Heart left ventricle (tissue), 16 donors: ENCODE results near the gene CMIP. TPM values are rescaled to one million over a fixed set of nuclear protein-coding genes. Genes with fewer than 3 reads are reported as not detected.

ENCODE experiments used
- ATAC-seq, 4 donors: fragments of 200-7000 bp; cut with Tn5 transposase; one replicate each; pipeline ENCODE4 v1.9.1; 2020 to 2022; ENCODE audit warnings: moderate library complexity in 4 of 4, mild to moderate bottlenecking in 3 of 4, moderate number of reproducible peaks in 1 of 4
- DNase-seq, 5 donors: peaks; one replicate each; pipeline ENCODE4 v3.0.0-alpha.2; 2020
- H3K27ac ChIP-seq, 12 donors: fragments of 200-600 bp; sonication (generic) in 4 of 12; one replicate each; pipeline versions ENCODE4 v1.5.0 to v1.8.0; 2016 to 2022; ENCODE audit warnings: mild to moderate bottlenecking in 2 of 12
- H3K27me3 ChIP-seq, 9 donors: fragments of 200-600 bp; sonication (generic) in 2 of 9; one replicate each; pipeline versions ENCODE4 v1.5.1 to v1.8.0; 2016 to 2022; ENCODE audit warnings: mild to moderate bottlenecking in 3 of 9
- H3K36me3 ChIP-seq, 9 donors: fragments of 200-600 bp; sonication (generic) in 2 of 9; one replicate each; pipeline versions ENCODE4 v1.5.0 to v1.8.0; 2018 to 2022; ENCODE audit warnings: mild to moderate bottlenecking in 2 of 9
- H3K4me1 ChIP-seq, 12 donors: fragments of 200-600 bp; sonication (generic) in 4 of 12; one replicate each; pipeline versions ENCODE4 v1.5.0 to v1.8.0; 2016 to 2022; ENCODE audit warnings: mild to moderate bottlenecking in 3 of 12
- H3K4me3 ChIP-seq, 12 donors: fragments of 200-600 bp; sonication (generic) in 4 of 12; one replicate each; pipeline versions ENCODE4 v1.5.0 to v1.8.0; 2017 to 2022; ENCODE audit warnings: mild to moderate bottlenecking in 9 of 12, moderate library complexity in 4 of 12
- H3K9me3 ChIP-seq, 12 donors: fragments of 200-600 bp; sonication (generic) in 4 of 12; one replicate each; pipeline versions ENCODE4 v1.5.0 to v1.8.0; 2016 to 2022; ENCODE audit warnings: mild to moderate bottlenecking in 1 of 12
- CTCF ChIP-seq, 12 donors: fragments of 200-600 bp; sonication (generic) in 4 of 12; IDR thresholded peaks; one replicate each; pipeline versions ENCODE4 v1.5.0 to v1.8.0; 2018 to 2022; ENCODE audit warnings: antibody characterized with exemption in 12 of 12, mild to moderate bottlenecking in 5 of 12
- POLR2A ChIP-seq, 2 donors: fragments of 450-650 bp; IDR thresholded peaks; one replicate each; pipeline ENCODE4 v1.6.1; 2017; ENCODE audit warnings: antibody characterized with exemption in 2 of 2, mild to moderate bottlenecking in 2 of 2, moderate library complexity in 2 of 2
- WGBS, 4 donors: extraction: QIAGEN DNeasy Blood & Tissue Kit in 2 of 4; methylation state at CpG; one replicate each; pipeline versions ENCODE4 v1.1.5 to v1.1.7; 2013 to 2018; 5-methylcytosine and 5-hydroxymethylcytosine counted together
- intact Hi-C, 10 donors: fragments of 100-400 bp; cut with DNase I; formaldehyde crosslinking; loops; one replicate each; pipeline versions ENCODE4 v1.11.1 to v1.14.2; 2022
- polyA plus RNA-seq, 2 donors: library from polyadenylated mRNA; stranded (reverse); fragments of 200-250 nt; gene quantifications; one replicate each; pipeline ENCODE4 v1.2.3, GENCODE V29; 2013
- total RNA-seq, 9 donors: library from RNA; depleted of rRNA in 2 of 9; stranded (reverse); fragments of >200 nt in 2 of 9; fragmentation: NEBNext Ultra II Directional in 3 of 9; extraction: Animal tissue kit (Norgen Biotek cat#: 25700) in 3 of 9; gene quantifications; one replicate each; pipeline versions ENCODE4 v1.1.0 to v1.2.4, GENCODE V29; 2016 to 2023
- donor health status: ischemic (EF 13 %, LVEDD 7.1; RV severe dilation, severe dysfunction).
- donor health status: healthy with polysubstance abuse.
- donor health status: DM: no; HTN: yes; CAD: no.
- donor health status: DM: no; HTN: no; CAD: no.
- donor health status: ischemic (EF 25% LVEDD 6.9; RV normal size, moderate dysfunction).
- donor health status: ischemic (EF 25% LVEDD 5.7; RV mildly dilated, moderate dysfunction).
- donor health status: healthy.
- donor health status: DM: yes; HTN: yes; CAD: no.
- donor health status: ischemic (EF 35%, LVEDD 5.7; RV mildly dilated, moderate dysfunction).
- donor health status: nonischemic (EF 11% LVEDD 7.7; RV severe dilation, severe dysfunction).
- donor health status: DM: yes; HTN: yes; CAD: no.
- donor health status: PGD.
- donor health status: ischemic (EF 29% LVEDD 5.4; RV normal size, mild dysfunction).
- donor health status: nonischemic (EF 23%, LVEDD 6.1; RV moderate dilation, normal function).

Gene CMIP
- total and polyA plus RNA-seq, 11 donors: 4.1 to 48.8 (median 10.6) TPM

GRCh38 chr16:81495321-81496234, 51.0 kb downstream of the CMIP start:
- Histone ChIP-seq H3K9me3 (no peaks in the 10 kb centered on the region), H3K27ac (peak overlapping the region in 11 of 12 donors; percentile 18 to 81 (median 74)), H3K36me3 (no peaks in the 10 kb centered on the region), H3K4me3 (no peak overlapping the region), H3K27me3 (no peaks in the 10 kb centered on the region), H3K4me1 (peaks cover 3 to 94% (median 47%) of the 10 kb centered on the region in 12 donors)
- DNase-seq (peak in 4 of 5 donors; percentile 58 to 85 (median 70)), ATAC-seq (peak in 3 of 4 donors; percentile 43 to 54 (median 50))
- TF ChIP-seq POLR2A (IDR thresholded peaks at IDR 0.05): peak in 1 of 2 donors; percentile 12
- TF ChIP-seq CTCF (IDR thresholded peaks at IDR 0.05): peak in 3 of 12 donors; percentile 12 to 25 (median 18)
- 46 to 60% (median 55%) methylated on average over 15 to 17 of the region's 17 CpGs for WGBS, 4 donors
- intact Hi-C loops: loop anchor here in 2 of 10 donors (2.0 to 10.0 kb wide), 3 partner anchors 115 to 219 kb away; no protein-coding TSS in a partner anchor

- intact Hi-C loops: loop anchor here in 1 of 10 donors (10.0 kb wide), 2 partner anchors 118 to 218 kb away; no protein-coding TSS in a partner anchor
Measured at GRCh38 chr16:81496321-81496720, 51.7 kb downstream of the CMIP start.

GRCh38 chr16:81496742-81497141, 52.1 kb downstream of the CMIP start:
- WGBS, 4 donors: 96 to 99% (median 97%) methylated on average over 6 of the region's 6 CpGs
- Histone ChIP-seq H3K36me3 (no peaks in the 10 kb centered on the region), H3K4me1 (peaks cover 3 to 93% (median 49%) of the 10 kb centered on the region in 12 donors), H3K9me3 (no peaks in the 10 kb centered on the region), H3K4me3 (no peak overlapping the region), H3K27ac (no peak overlapping the region), H3K27me3 (no peaks in the 10 kb centered on the region)
- intact Hi-C loops: loop anchor here in 1 of 10 donors (10.0 kb wide), 2 partner anchors 118 to 218 kb away; no protein-coding TSS in a partner anchor
- TF ChIP-seq POLR2A (IDR thresholded peaks at IDR 0.05) (no peak), CTCF (IDR thresholded peaks at IDR 0.05) (no peak)
- DNase-seq: no peak
- ATAC-seq: no peak

More at GRCh38 chr16:81496321-81496720, 51.7 kb downstream of the CMIP start:
- ATAC-seq (no peak), DNase-seq (no peak)
- TF ChIP-seq POLR2A (IDR thresholded peaks at IDR 0.05): no peak
- TF ChIP-seq CTCF (IDR thresholded peaks at IDR 0.05): no peak
- no peaks in the 10 kb centered on the region for H3K36me3 ChIP-seq
- H3K27ac ChIP-seq: no peak overlapping the region
- 94 to 95% (median 95%) methylated on average over 7 of the region's 7 CpGs for WGBS, 4 donors
- no peaks in the 10 kb centered on the region for H3K9me3 ChIP-seq
- no peaks in the 10 kb centered on the region for H3K27me3 ChIP-seq
- H3K4me1 ChIP-seq: peaks cover 3 to 94% (median 51%) of the 10 kb centered on the region in 12 donors
- no peak overlapping the region for H3K4me3 ChIP-seq

- Histone ChIP-seq H3K36me3 (no peaks in the 10 kb centered on the region), H3K9me3 (no peaks in the 10 kb centered on the region), H3K4me3 (no peak overlapping the region), H3K27ac (peak overlapping the region in 4 of 12 donors; percentile 5 to 56 (median 44)), H3K4me1 (peaks cover 3 to 94% (median 41%) of the 10 kb centered on the region in 12 donors), H3K27me3 (no peaks in the 10 kb centered on the region)
- TF ChIP-seq POLR2A (IDR thresholded peaks at IDR 0.05): no peak
- peak in 8 of 12 donors; percentile 10 to 34 (median 24) for TF ChIP-seq CTCF (IDR thresholded peaks at IDR 0.05)
- DNase-seq (peak in 1 of 5 donors; percentile 13), ATAC-seq (peak in 1 of 4 donors; percentile 12)
- WGBS, 4 donors: 53 to 73% (median 66%) methylated on average over 7 to 10 of the region's 10 CpGs
- intact Hi-C loops: loop anchor here in 1 of 10 donors (10.0 kb wide), 2 partner anchors 117 to 217 kb away; no protein-coding TSS in a partner anchor
Measured at GRCh38 chr16:81497690-81498089, 53.1 kb downstream of the CMIP start.
